Chondrocyte (in vitro differentiated cells): ENCODE results near the gene HOXD13. TPM values are rescaled to one million over a fixed set of nuclear protein-coding genes. Genes with fewer than 3 reads are reported as not detected.

Experiments
- DNase-seq: peaks from one replicate; pipeline ENCODE4 v3.0.0; 2021; ENCODE audit warnings: mixed read lengths, low spot score
- H3K27ac Mint-ChIP-seq: one replicate; pipeline ENCODE4 v1.8.0; 2021; ENCODE audit warnings: mild to moderate bottlenecking, moderate library complexity, mixed read lengths; ENCODE audit not compliant: unreplicated experiment
- H3K27me3 Mint-ChIP-seq: 2 replicates; pipeline ENCODE4 v1.8.0; 2021; ENCODE audit warnings: low read depth, mixed read lengths
- H3K36me3 Mint-ChIP-seq: 2 replicates; pipeline ENCODE4 v1.8.0; 2021; ENCODE audit warnings: low read depth, mixed read lengths
- H3K4me1 Mint-ChIP-seq: 2 replicates; pipeline ENCODE4 v1.8.0; 2021; ENCODE audit warnings: low read depth, mild to moderate bottlenecking, mixed read lengths
- H3K4me3 Mint-ChIP-seq: one replicate; pipeline ENCODE4 v1.8.0; 2021; ENCODE audit warnings: mild to moderate bottlenecking, moderate library complexity, mixed read lengths; ENCODE audit not compliant: unreplicated experiment
- H3K9me3 Mint-ChIP-seq: 2 replicates; pipeline ENCODE4 v1.8.0; 2021; ENCODE audit warnings: low read depth, mixed read lengths
- CTCF ChIP-seq: fragments of 200-600 bp; sonication (generic); IDR thresholded peaks from 2 replicates; pipeline ENCODE4 v1.5.0; 2021; ENCODE audit warnings: antibody characterized with exemption, mild to moderate bottlenecking, moderate library complexity
- long read RNA-seq: library from polyadenylated mRNA; stranded (forward); transcript quantifications from one replicate; pipeline ENCODE4 v2.0.0, GENCODE V29; 2021
- total RNA-seq: library from RNA; stranded (reverse); gene quantifications from 3 replicates; pipeline ENCODE4 v1.2.1, GENCODE V29; 2021

Gene HOXD13
- not detected in 3 replicates for total RNA-seq
- long read RNA-seq = 0 reads

DNA sequence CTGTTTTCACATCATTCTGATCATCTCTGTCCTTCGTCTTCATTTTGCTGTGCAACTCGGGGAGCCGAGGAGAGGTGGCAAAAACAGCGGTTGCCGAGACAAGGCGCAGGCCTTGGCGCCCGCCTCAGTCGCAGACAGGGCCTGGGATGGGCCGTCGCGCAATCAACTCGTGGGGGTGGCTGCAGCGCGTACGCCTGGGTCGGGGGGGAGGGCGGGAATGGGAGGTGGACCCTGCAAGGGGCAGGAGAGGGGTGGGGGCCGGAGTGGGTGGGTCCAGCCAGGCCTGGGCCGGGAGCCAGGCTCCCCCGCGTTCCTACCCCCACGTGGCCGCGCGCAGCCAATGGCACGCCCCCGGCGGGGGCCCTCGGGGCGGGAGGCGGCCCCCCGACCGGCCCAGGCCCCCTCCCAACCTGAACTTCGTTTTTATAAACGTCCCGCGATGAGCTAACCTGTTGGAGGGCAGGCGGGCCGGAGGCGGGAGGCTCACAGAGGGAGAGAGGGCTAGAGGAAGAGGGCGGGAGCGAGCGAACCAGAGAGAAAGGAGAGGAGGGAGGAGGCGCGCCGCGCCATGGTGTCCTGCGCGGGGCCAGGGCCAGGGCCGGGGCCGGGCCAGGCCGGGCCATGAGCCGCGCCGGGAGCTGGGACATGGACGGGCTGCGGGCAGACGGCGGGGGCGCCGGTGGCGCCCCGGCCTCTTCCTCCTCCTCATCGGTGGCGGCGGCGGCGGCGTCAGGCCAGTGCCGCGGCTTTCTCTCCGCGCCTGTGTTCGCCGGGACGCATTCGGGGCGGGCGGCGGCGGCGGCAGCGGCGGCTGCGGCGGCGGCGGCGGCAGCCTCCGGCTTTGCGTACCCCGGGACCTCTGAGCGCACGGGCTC lies at the start of gene HOXD13:
Gene HOXD13 (plus strand): TSS at position 452 of the 875 bp plus-strand sequence. CDS start 170 bp downstream, at position 622.
- peaks cover 90% of the 10 kb centered on the region for H3K27me3 Mint-ChIP-seq
- no peak for DNase-seq
- peaks cover 31% of the 10 kb centered on the region for H3K4me1 Mint-ChIP-seq
- no peaks in the 10 kb centered on the region for H3K9me3 Mint-ChIP-seq
- H3K4me3 Mint-ChIP-seq = peak within 1 kb of the TSS; percentile 54
- H3K36me3 Mint-ChIP-seq = peaks cover 2% of the 10 kb centered on the region
- no peak for TF ChIP-seq CTCF
- H3K27ac Mint-ChIP-seq = no peak within 1 kb of the TSS

- no peak for TF ChIP-seq CTCF
- Mint-ChIP-seq H3K36me3 (no peaks in the 10 kb centered on the region), H3K9me3 (no peaks in the 10 kb centered on the region), H3K27me3 (peaks cover 28% of the 10 kb centered on the region), H3K27ac (no peak overlapping the region), H3K4me3 (no peak overlapping the region), H3K4me1 (no peaks in the 10 kb centered on the region)
- no peak for DNase-seq
Measured at GRCh38 chr2:176056406-176056805, 36.1 kb upstream of the HOXD13 start.

- no peaks in the 10 kb centered on the region for H3K36me3 Mint-ChIP-seq
- no peak overlapping the region for H3K4me3 Mint-ChIP-seq
- peaks cover 47% of the 10 kb centered on the region for H3K27me3 Mint-ChIP-seq
- no peak overlapping the region for H3K27ac Mint-ChIP-seq
- TF ChIP-seq CTCF = no peak
- no peak for DNase-seq
- peaks cover 4% of the 10 kb centered on the region for H3K4me1 Mint-ChIP-seq
- no peaks in the 10 kb centered on the region for H3K9me3 Mint-ChIP-seq
Measured at GRCh38 chr2:176063958-176064357, 28.6 kb upstream of the HOXD13 start.

- Mint-ChIP-seq H3K4me3 (no peak overlapping the region), H3K36me3 (no peaks in the 10 kb centered on the region), H3K4me1 (peaks cover 4% of the 10 kb centered on the region), H3K27ac (no peak overlapping the region), H3K27me3 (peaks cover 65% of the 10 kb centered on the region), H3K9me3 (no peaks in the 10 kb centered on the region)
- DNase-seq = no peak
- TF ChIP-seq CTCF = no peak
Measured at GRCh38 chr2:176066645-176067588, 25.6 kb upstream of the HOXD13 start.
